Keratinocyte (primary cell): Measurements from ENCODE around the gene ZNF782. TPM values are rescaled to one million over a fixed set of nuclear protein-coding genes. Genes with fewer than 3 reads are reported as not detected.

Experiments used
- DNase-seq: peaks from one replicate; pipeline ENCODE4 v3.0.0-alpha.2; 2011; ENCODE audit warnings: low read depth, missing footprints, low spot score
- FAIRE-seq: peaks from 2 replicates; lab custom pipeline; 2011; peaks lifted over from hg19 to GRCh38; lab: Jason Lieb, UNC
- H2AFZ ChIP-seq: 2 replicates; pipeline ENCODE4 v1.6.0; 2012; ENCODE audit warnings: low read length, control low read depth, inconsistent platforms; ENCODE audit not compliant: control insufficient read depth
- H3K27ac ChIP-seq: 2 replicates; pipeline ENCODE4 v1.5.1; 2011; ENCODE audit warnings: low read length; ENCODE audit not compliant: control insufficient read depth, insufficient read depth
- H3K27me3 ChIP-seq: 3 replicates; pipeline ENCODE4 v1.6.0; 2011; ENCODE audit warnings: low read length; ENCODE audit not compliant: control insufficient read depth, insufficient read depth; ENCODE audit errors: extremely low read depth
- H3K36me3 ChIP-seq, 2 experiments: 2 replicates in 1 of 2; 3 replicates in 1 of 2; pipeline ENCODE4 v1.5.1; 2011; ENCODE audit warnings: low read length in 2 of 2, mild to moderate bottlenecking in 1 of 2; ENCODE audit not compliant: control insufficient read depth in 2 of 2, insufficient read depth in 2 of 2; ENCODE audit errors: extremely low read depth in 1 of 2
- H3K4me1 ChIP-seq: 3 replicates; pipeline ENCODE4 v1.5.1; 2011; ENCODE audit warnings: low read length; ENCODE audit not compliant: control insufficient read depth, insufficient read depth; ENCODE audit errors: extremely low read depth
- H3K4me2 ChIP-seq: 3 replicates; pipeline ENCODE4 v1.6.0; 2011; ENCODE audit warnings: low read depth, low read length; ENCODE audit not compliant: control insufficient read depth, insufficient read depth; ENCODE audit errors: extremely low read depth
- H3K4me3 ChIP-seq, 3 experiments: fragments of 200-600 bp in 1 of 3; sonication (generic) in 1 of 3; 2 replicates in 2 of 3; 3 replicates in 1 of 3; pipeline ENCODE4 v1.5.1; 2011 to 2016; ENCODE audit warnings: low read length in 3 of 3, mild to moderate bottlenecking in 3 of 3, control low read depth in 2 of 3, inconsistent platforms in 1 of 3, low read depth in 1 of 3, mixed read lengths in 1 of 3, mixed run types in 1 of 3, moderate library complexity in 1 of 3; ENCODE audit not compliant: control insufficient read depth in 2 of 3, insufficient read depth in 2 of 3; ENCODE audit errors: extremely low read depth in 1 of 3
- H3K79me2 ChIP-seq: 2 replicates; pipeline ENCODE4 v1.6.0; 2012; ENCODE audit warnings: low read length; ENCODE audit not compliant: control insufficient read depth, insufficient read depth
- H3K9ac ChIP-seq: 3 replicates; pipeline ENCODE4 v1.6.0; 2011; ENCODE audit warnings: low read length; ENCODE audit not compliant: control insufficient read depth, insufficient read depth; ENCODE audit errors: extremely low read depth
- H3K9me1 ChIP-seq: 3 replicates; pipeline ENCODE4 v1.6.0; 2011; ENCODE audit warnings: low read length; ENCODE audit not compliant: control insufficient read depth, insufficient read depth; ENCODE audit errors: extremely low read depth
- H3K9me3 ChIP-seq: 2 replicates; pipeline ENCODE4 v1.5.1; 2012; ENCODE audit warnings: low read depth, low read length; ENCODE audit not compliant: control insufficient read depth
- H4K20me1 ChIP-seq: 3 replicates; pipeline ENCODE4 v1.6.0; 2011; ENCODE audit warnings: low read length; ENCODE audit not compliant: control insufficient read depth, insufficient read depth; ENCODE audit errors: extremely low read depth
- EZH2 ChIP-seq: IDR thresholded peaks from one replicate; pipeline ENCODE4 v1.6.1; 2012; ENCODE audit warnings: inconsistent platforms, mild to moderate bottlenecking, low read length, moderate library complexity
- dilution Hi-C: fragments of 300-500 bp; cut with MboI; formaldehyde crosslinking; loops from one replicate; pipeline ENCODE4 v1.7.0; 2020; ENCODE audit warnings: low sequenced_read_pairs; ENCODE audit not compliant: extremely low pct_ligation_motif_present
- polyA plus RNA-seq, 5 experiments: library from polyadenylated mRNA; depleted of rRNA in 3 of 5; stranded (reverse) in 3 of 5; stranded (forward) in 1 of 5; unstranded in 1 of 5; fragments of >200 nt; gene quantifications; 1 replicate in 1 of 5; 2 replicates in 3 of 5; 3 replicates in 1 of 5; pipeline versions ENCODE4 v1.2.1 to v1.2.3, GENCODE V29; 2011 to 2012; ENCODE audit warnings: missing spikeins in 2 of 5, low read depth in 1 of 5, low replicate concordance in 1 of 5
- TF ChIP-seq, protein P1 (sequence below), 3 experiments: IDR thresholded peaks in 1 of 3; conservative IDR thresholded peaks in 1 of 3; optimal IDR thresholded peaks in 1 of 3; 2 replicates in 2 of 3; 3 replicates in 1 of 3; pipeline versions ENCODE3 to v1.5.1; 2011; ENCODE audit warnings: low read length in 3 of 3, mild to moderate bottlenecking in 3 of 3, moderate library complexity in 2 of 3, control low read depth in 1 of 3, inconsistent platforms in 1 of 3; ENCODE audit not compliant: insufficient read depth in 2 of 3; ENCODE audit errors: extremely low read depth in 1 of 3

Gene ZNF782
- polyA plus RNA-seq, 1 donor (not counting 4 experiments of a cell fraction or from before 2014, with no cell fraction given) = 2.0 TPM

DNA sequence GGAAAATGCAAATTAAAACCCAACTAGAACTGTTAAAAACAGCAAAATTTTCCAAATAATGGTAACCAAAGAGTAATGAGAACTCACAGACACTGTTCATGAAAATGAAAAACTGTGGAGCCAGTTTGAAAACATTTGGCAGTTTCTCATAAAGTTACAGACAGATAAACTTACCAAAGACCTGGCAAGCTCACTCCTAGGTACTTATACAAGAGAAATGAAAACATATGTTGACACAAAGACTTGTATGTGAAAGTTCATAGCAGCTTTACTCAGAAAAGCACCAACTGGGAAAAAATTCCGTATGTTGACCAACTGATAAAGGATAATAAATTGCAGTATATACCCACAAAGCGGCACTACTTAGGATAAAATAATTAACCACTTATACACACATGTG, 10.3 kb downstream of the ZNF782 start:
- Histone ChIP-seq H3K27me3 (no peaks in the 10 kb centered on the region), H3K9me1 (no peaks in the 10 kb centered on the region), H3K4me1 (no peaks in the 10 kb centered on the region), H3K27ac (no peak overlapping the region), H3K9me3 (peaks cover 1% of the 10 kb centered on the region), H3K9ac (no peak overlapping the region), H3K79me2 (peaks cover 23% of the 10 kb centered on the region), H3K36me3 (peaks cover 0 to 8% of the 10 kb centered on the region in 2 experiments), H3K4me3 (no peak overlapping the region), H3K4me2 (no peak overlapping the region), H4K20me1 (no peaks in the 10 kb centered on the region), H2AFZ (no peak overlapping the region)
- TF ChIP-seq EZH2 = no peak
- TF ChIP-seq, protein P1, sequence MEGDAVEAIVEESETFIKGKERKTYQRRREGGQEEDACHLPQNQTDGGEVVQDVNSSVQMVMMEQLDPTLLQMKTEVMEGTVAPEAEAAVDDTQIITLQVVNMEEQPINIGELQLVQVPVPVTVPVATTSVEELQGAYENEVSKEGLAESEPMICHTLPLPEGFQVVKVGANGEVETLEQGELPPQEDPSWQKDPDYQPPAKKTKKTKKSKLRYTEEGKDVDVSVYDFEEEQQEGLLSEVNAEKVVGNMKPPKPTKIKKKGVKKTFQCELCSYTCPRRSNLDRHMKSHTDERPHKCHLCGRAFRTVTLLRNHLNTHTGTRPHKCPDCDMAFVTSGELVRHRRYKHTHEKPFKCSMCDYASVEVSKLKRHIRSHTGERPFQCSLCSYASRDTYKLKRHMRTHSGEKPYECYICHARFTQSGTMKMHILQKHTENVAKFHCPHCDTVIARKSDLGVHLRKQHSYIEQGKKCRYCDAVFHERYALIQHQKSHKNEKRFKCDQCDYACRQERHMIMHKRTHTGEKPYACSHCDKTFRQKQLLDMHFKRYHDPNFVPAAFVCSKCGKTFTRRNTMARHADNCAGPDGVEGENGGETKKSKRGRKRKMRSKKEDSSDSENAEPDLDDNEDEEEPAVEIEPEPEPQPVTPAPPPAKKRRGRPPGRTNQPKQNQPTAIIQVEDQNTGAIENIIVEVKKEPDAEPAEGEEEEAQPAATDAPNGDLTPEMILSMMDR (optimal IDR thresholded peaks at IDR 0.05 in 1 of 3, IDR thresholded peaks at IDR 0.05 in 1 of 3, conservative IDR thresholded peaks at IDR 0.05 in 1 of 3; ENCODE audit: extremely low read depth in 1 of 3, insufficient read depth in 2 of 3, low read length in 3 of 3) = no peak
- dilution Hi-C loops = no loop called here
- no peak for FAIRE-seq
- DNase-seq = no peak

DNA sequence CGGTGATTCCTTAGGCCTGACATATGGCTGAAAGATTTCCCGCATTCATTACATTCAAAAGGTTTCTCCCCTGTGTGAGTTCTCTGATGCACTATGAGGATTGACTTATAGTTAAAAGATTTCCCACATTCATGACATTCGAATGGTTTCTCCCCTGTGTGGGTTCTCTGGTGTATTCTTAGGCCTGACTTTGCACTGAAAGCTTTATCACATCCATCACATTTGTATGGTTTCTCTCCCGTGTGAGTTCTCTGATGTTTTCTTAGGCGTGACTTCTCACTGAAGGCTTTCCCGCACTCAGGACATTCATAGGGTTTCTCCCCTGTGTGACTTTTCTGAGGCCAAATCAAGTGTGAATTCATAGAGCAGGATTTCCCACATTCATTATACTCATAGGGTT, 35.8 kb downstream of the ZNF782 start:
- Histone ChIP-seq H3K36me3 (peaks cover 0 to 5% of the 10 kb centered on the region in 2 experiments), H3K9me3 (peaks cover 20% of the 10 kb centered on the region)
- dilution Hi-C loops = no loop called here

More for the DNA sequence above, 35.8 kb downstream of the ZNF782 start:
- Histone ChIP-seq H3K4me1 (no peaks in the 10 kb centered on the region), H3K9ac (no peak overlapping the region), H3K27ac (no peak overlapping the region), H2AFZ (no peak overlapping the region), H3K4me3 (no peak overlapping the region), H3K9me1 (no peaks in the 10 kb centered on the region), H3K4me2 (no peak overlapping the region), H3K27me3 (no peaks in the 10 kb centered on the region), H4K20me1 (no peaks in the 10 kb centered on the region), H3K79me2 (no peaks in the 10 kb centered on the region)
- FAIRE-seq (no peak), DNase-seq (no peak)
- TF ChIP-seq, protein P1 (optimal IDR thresholded peaks at IDR 0.05 in 1 of 3, IDR thresholded peaks at IDR 0.05 in 1 of 3, conservative IDR thresholded peaks at IDR 0.05 in 1 of 3; ENCODE audit: extremely low read depth in 1 of 3, insufficient read depth in 2 of 3, low read length in 3 of 3) = no peak
- TF ChIP-seq EZH2 = no peak
